Stomach (tissue), 4 donors: Measurements from ENCODE around the gene C1orf53.

Experiments
- POLR2A ChIP-seq, 4 donors: fragments of 450-650 bp; IDR thresholded peaks; one replicate each; pipeline ENCODE4 v1.6.1; 2016; ENCODE audit warnings: antibody characterized with exemption in 4 of 4, control low read depth in 2 of 4, mild to moderate bottlenecking in 1 of 4, moderate library complexity in 1 of 4
- TF ChIP-seq, protein P1 (sequence below), 7 experiments: fragments of 450-650 bp in 4 of 7; fragments of 200-600 bp in 3 of 7; sonication (generic) in 3 of 7; IDR thresholded peaks; one replicate each; pipeline ENCODE4 v1.5.1; 2016 to 2019; ENCODE audit warnings: antibody characterized with exemption in 7 of 7, control low read depth in 2 of 7, mild to moderate bottlenecking in 1 of 7

GRCh38 chr1:197914510-197914909 is 12.1 kb downstream of the C1orf53 start:
- no peak for TF ChIP-seq POLR2A (IDR thresholded peaks at IDR 0.05)
- TF ChIP-seq, protein P1, sequence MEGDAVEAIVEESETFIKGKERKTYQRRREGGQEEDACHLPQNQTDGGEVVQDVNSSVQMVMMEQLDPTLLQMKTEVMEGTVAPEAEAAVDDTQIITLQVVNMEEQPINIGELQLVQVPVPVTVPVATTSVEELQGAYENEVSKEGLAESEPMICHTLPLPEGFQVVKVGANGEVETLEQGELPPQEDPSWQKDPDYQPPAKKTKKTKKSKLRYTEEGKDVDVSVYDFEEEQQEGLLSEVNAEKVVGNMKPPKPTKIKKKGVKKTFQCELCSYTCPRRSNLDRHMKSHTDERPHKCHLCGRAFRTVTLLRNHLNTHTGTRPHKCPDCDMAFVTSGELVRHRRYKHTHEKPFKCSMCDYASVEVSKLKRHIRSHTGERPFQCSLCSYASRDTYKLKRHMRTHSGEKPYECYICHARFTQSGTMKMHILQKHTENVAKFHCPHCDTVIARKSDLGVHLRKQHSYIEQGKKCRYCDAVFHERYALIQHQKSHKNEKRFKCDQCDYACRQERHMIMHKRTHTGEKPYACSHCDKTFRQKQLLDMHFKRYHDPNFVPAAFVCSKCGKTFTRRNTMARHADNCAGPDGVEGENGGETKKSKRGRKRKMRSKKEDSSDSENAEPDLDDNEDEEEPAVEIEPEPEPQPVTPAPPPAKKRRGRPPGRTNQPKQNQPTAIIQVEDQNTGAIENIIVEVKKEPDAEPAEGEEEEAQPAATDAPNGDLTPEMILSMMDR (IDR thresholded peaks at IDR 0.05), result no peak
